GM12878 (cell line): ENCODE data around the gene LIMCH1. TPM values are rescaled to one million over a fixed set of nuclear protein-coding genes. Genes with fewer than 3 reads are reported as not detected.

ENCODE experiments used
- ATAC-seq: fragments of 200-7000 bp; cut with Tn5 transposase; 3 replicates; pipeline ENCODE4 v1.9.1; 2020; ENCODE audit warnings: mild to moderate bottlenecking, moderate library complexity
- BruUV-seq: library from RNA; stranded (reverse); fragments of 400-500 nt; replicated peaks from 2 replicates; lab custom pipeline; 2021; lab: Mats Ljungman, UMichigan
- CTCF ChIA-PET: fragments of 300-600 bp; sonication (Branson Sonifier 250); formaldehyde crosslinking; extraction: SDS; loops from one replicate; lab custom pipeline; 2021; ENCODE audit warnings: inconsistent platforms; lab: Yijun Ruan, JAX
- POLR2A ChIA-PET: fragments of 350-600 bp; formaldehyde crosslinking; extraction: SDS; loops from one replicate; lab custom pipeline; 2021; ENCODE audit warnings: inconsistent platforms; lab: Charles Lee
- RAD21 ChIA-PET: fragments of 300-600 bp; sonication (Branson Sonifier 250); formaldehyde crosslinking; loops from one replicate; lab custom pipeline; 2023; ENCODE audit warnings: antibody characterized with exemption; ENCODE audit not compliant: unreplicated experiment; lab: Charles Lee
- SMC1A ChIA-PET: fragments of 300-600 bp; sonication (Branson Sonifier 250); formaldehyde crosslinking; loops from one replicate; lab custom pipeline; 2023; ENCODE audit not compliant: unreplicated experiment, uncharacterized antibody; lab: Charles Lee
- DNase-seq: peaks from one replicate; pipeline ENCODE4 v3.0.0-alpha.2; 2011; ENCODE audit warnings: low read depth, low spot score
- FAIRE-seq: peaks from 3 replicates; lab custom pipeline; 2011; peaks lifted over from hg19 to GRCh38; lab: Jason Lieb, UNC
- H2AFZ ChIP-seq: 2 replicates; pipeline ENCODE4 v1.6.0; 2011; ENCODE audit warnings: low read depth, low read length, control low read depth; ENCODE audit not compliant: control insufficient read depth
- H3K27ac ChIP-seq: 2 replicates; pipeline ENCODE4 v1.5.1; 2011; ENCODE audit warnings: control low read depth; ENCODE audit not compliant: control insufficient read depth, insufficient read depth
- H3K27me3 ChIP-seq, 2 experiments: replicated peaks in 1 of 2; 2 replicates each; pipeline versions ENCODE4 v1.6.0 to v1.6.1; 2011; ENCODE audit warnings: low read length in 1 of 2; ENCODE audit not compliant: control insufficient read depth in 2 of 2, insufficient read depth in 2 of 2
- H3K36me3 ChIP-seq, 2 experiments: 2 replicates each; pipeline ENCODE4 v1.5.1; 2011; ENCODE audit warnings: low read length in 1 of 2; ENCODE audit not compliant: control insufficient read depth in 2 of 2, insufficient read depth in 2 of 2
- H3K4me1 ChIP-seq: 2 replicates; pipeline ENCODE4 v1.6.1; 2011; ENCODE audit warnings: mild to moderate bottlenecking, low read length, moderate library complexity, mixed read lengths; ENCODE audit not compliant: control insufficient read depth, insufficient read depth
- H3K4me2 ChIP-seq: 2 replicates; pipeline ENCODE4 v1.6.0; 2011; ENCODE audit warnings: control low read depth; ENCODE audit not compliant: control insufficient read depth, insufficient read depth
- H3K4me3 ChIP-seq: fragments of 200-600 bp; sonication (generic); 2 replicates; pipeline ENCODE4 v1.5.1; 2016
- H3K79me2 ChIP-seq: 2 replicates; pipeline ENCODE4 v1.6.0; 2011; ENCODE audit warnings: low read length; ENCODE audit not compliant: control insufficient read depth, insufficient read depth
- H3K9ac ChIP-seq: 2 replicates; pipeline ENCODE4 v1.8.0; 2011; ENCODE audit warnings: low read length, control low read depth, mixed read lengths; ENCODE audit not compliant: control insufficient read depth, insufficient read depth
- H3K9me3 ChIP-seq: replicated peaks from 3 replicates; pipeline ENCODE4 v1.5.1; 2011; ENCODE audit warnings: mild to moderate bottlenecking, low read length; ENCODE audit not compliant: control insufficient read depth, insufficient read depth
- H4K20me1 ChIP-seq: 2 replicates; pipeline ENCODE4 v1.6.0; 2011; ENCODE audit not compliant: control insufficient read depth, insufficient read depth
- BHLHE40 ChIP-seq, 2 experiments: fragments of 450-650 bp in 1 of 2; IDR thresholded peaks; 2 replicates each; pipeline ENCODE4 v1.6.1; 2011 to 2017; ENCODE audit warnings: low read depth in 2 of 2, borderline replicate concordance in 1 of 2, improper control_type of control experiment in 1 of 2, low read length in 1 of 2, mild to moderate bottlenecking in 1 of 2
- CBFB ChIP-seq: IDR thresholded peaks from 2 replicates; pipeline ENCODE4 v1.6.1; 2016; ENCODE audit warnings: antibody characterized with exemption, low read depth
- NBN ChIP-seq: fragments of 450-650 bp; IDR thresholded peaks from 2 replicates; pipeline ENCODE4 v1.6.1; 2016
- NFIC ChIP-seq: IDR thresholded peaks from 2 replicates; pipeline ENCODE4 v1.6.1; 2012; ENCODE audit warnings: low read depth, mild to moderate bottlenecking, inconsistent platforms, low read length, moderate library complexity
- NR2C2 ChIP-seq: IDR thresholded peaks from 2 replicates; pipeline ENCODE4 v1.6.1; 2011; ENCODE audit warnings: borderline replicate concordance, low read depth; ENCODE audit not compliant: control insufficient read depth, insufficient read length
- REST ChIP-seq: IDR thresholded peaks from 2 replicates; pipeline ENCODE4 v1.6.1; 2012; ENCODE audit warnings: mild to moderate bottlenecking, low read depth, low read length
- RUNX3 ChIP-seq: IDR thresholded peaks from 2 replicates; pipeline ENCODE4 v1.6.1; 2012; ENCODE audit warnings: low read length, inconsistent platforms
- SREBF1 ChIP-seq: IDR thresholded peaks from 2 replicates; pipeline ENCODE4 v1.6.1; 2012; ENCODE audit warnings: mild to moderate bottlenecking, low read length
- YY1 ChIP-seq: IDR thresholded peaks from 2 replicates; pipeline ENCODE4 v1.6.1; 2011; ENCODE audit warnings: low read depth, mild to moderate bottlenecking, low read length
- ZSCAN29 ChIP-seq: fragments of 450-650 bp; IDR thresholded peaks from 2 replicates; pipeline ENCODE4 v1.6.1; 2017; ENCODE audit warnings: mild to moderate bottlenecking, moderate library complexity
- in situ Hi-C: fragments of 300-500 bp; cut with MboI; formaldehyde crosslinking; loops from 9 replicates; pipeline ENCODE4 v1.14.3; 2018; ENCODE audit warnings: mixed read lengths
- intact Hi-C: fragments of 100-400 bp; cut with micrococcal nuclease; formaldehyde crosslinking; loops from one replicate; pipeline ENCODE4 v1.14.2; 2022; ENCODE audit not compliant: unreplicated experiment
- polyA plus RNA-seq, 11 experiments: library from polyadenylated mRNA; depleted of rRNA in 4 of 11; unstranded in 6 of 11; stranded (reverse) in 5 of 11; fragments of >200 nt; fragmentation: Nextera tagmentation in 4 of 11; fragmentation: Illumina TruSeq in 1 of 11; extraction: Ambion mirVana in 4 of 11; extraction: Trizol in 1 of 11; gene quantifications; 1 replicate in 1 of 11; 2 replicates in 10 of 11; pipeline versions ENCODE4 v1.2.1 to v1.2.3, GENCODE V29; 2011 to 2016; ENCODE audit warnings: inconsistent platforms in 2 of 11, missing spikeins in 2 of 11, low read depth in 1 of 11
- total RNA-seq, 4 experiments: library from RNA; depleted of rRNA in 3 of 4; stranded (reverse); fragments of >200 nt in 3 of 4; fragmentation: Illumina TruSeq in 1 of 4; extraction: Trizol in 1 of 4; gene quantifications; 2 replicates each; pipeline versions ENCODE4 v1.2.1 to v1.2.3, GENCODE V29; 2013 to 2021
- TF ChIP-seq, protein P1 (sequence below): fragments of 450-650 bp; formaldehyde crosslinking; IDR thresholded peaks from 2 replicates; pipeline ENCODE4 v1.4.0; 2020; ENCODE audit warnings: mild to moderate bottlenecking, moderate library complexity
- TF ChIP-seq, protein P2 (sequence below): IDR thresholded peaks from 2 replicates; pipeline ENCODE4 v1.6.1; 2012; ENCODE audit warnings: improper control_type of control experiment, low read depth, low read length; ENCODE audit not compliant: insufficient replicate concordance

Gene LIMCH1
- total and polyA plus RNA-seq, 10 of the 15 experiments (the other 5 are each of a cell fraction or from before 2014, with no cell fraction given) = 0.07 to 0.15 TPM; not detected in 8

DNA sequence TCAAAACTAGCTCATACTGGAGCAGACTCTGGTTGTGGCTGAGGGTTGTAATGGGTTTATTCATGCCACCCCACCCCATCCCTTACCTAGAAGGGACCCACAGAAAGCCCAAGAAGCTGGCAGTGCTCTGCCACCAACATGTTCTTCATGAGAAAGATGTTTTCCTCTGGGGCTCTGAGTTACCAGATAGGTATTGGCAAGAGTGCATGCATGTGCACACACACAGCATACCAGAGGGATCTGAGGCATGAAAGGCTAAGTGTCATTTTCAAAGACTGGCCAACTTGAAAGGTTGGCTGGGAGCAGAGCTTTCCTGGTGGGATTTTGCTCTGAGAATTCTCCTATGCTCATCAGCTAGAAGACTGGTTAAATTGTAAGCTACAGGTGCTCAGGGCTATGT, 145.4 kb downstream of the LIMCH1 start:
- no peak overlapping the region for H3K9ac ChIP-seq
- 0 out of 4 replicates have a peak, but pooled peaks cover 0 to 2% of the 10 kb centered on the region in 2 experiments for H3K27me3 ChIP-seq
- H3K4me2 ChIP-seq = no peak overlapping the region
- no peaks in the 10 kb centered on the region for H4K20me1 ChIP-seq
- BruUV-seq = no TSS peak
- POLR2A ChIA-PET = no interaction called here
- H3K36me3 ChIP-seq = no peaks in the 10 kb centered on the region
- SMC1A ChIA-PET = interaction anchor here (1.3 to 1.7 kb wide), 3 partner anchors 16 to 402 kb away, joined by 3 to 5 read pairs (median 3); no protein-coding TSS in a partner anchor
- intact Hi-C loops = no loop called here
- H3K4me3 ChIP-seq = no peak overlapping the region
- TF ChIP-seq BHLHE40 (IDR thresholded peaks at IDR 0.05; ENCODE audit: borderline replicate concordance in 1 of 2, low read depth in 2 of 2, low read length in 1 of 2) (no peak), NR2C2 (no peak), REST (no peak), ZSCAN29 (no peak), NFIC (no peak), SREBF1 (no peak), CBFB (no peak), RUNX3 (no peak), YY1 (no peak), NBN (no peak)
- TF ChIP-seq, protein P1, sequence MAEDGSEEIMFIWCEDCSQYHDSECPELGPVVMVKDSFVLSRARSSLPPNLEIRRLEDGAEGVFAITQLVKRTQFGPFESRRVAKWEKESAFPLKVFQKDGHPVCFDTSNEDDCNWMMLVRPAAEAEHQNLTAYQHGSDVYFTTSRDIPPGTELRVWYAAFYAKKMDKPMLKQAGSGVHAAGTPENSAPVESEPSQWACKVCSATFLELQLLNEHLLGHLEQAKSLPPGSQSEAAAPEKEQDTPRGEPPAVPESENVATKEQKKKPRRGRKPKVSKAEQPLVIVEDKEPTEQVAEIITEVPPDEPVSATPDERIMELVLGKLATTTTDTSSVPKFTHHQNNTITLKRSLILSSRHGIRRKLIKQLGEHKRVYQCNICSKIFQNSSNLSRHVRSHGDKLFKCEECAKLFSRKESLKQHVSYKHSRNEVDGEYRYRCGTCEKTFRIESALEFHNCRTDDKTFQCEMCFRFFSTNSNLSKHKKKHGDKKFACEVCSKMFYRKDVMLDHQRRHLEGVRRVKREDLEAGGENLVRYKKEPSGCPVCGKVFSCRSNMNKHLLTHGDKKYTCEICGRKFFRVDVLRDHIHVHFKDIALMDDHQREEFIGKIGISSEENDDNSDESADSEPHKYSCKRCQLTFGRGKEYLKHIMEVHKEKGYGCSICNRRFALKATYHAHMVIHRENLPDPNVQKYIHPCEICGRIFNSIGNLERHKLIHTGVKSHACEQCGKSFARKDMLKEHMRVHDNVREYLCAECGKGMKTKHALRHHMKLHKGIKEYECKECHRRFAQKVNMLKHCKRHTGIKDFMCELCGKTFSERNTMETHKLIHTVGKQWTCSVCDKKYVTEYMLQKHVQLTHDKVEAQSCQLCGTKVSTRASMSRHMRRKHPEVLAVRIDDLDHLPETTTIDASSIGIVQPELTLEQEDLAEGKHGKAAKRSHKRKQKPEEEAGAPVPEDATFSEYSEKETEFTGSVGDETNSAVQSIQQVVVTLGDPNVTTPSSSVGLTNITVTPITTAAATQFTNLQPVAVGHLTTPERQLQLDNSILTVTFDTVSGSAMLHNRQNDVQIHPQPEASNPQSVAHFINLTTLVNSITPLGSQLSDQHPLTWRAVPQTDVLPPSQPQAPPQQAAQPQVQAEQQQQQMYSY (CRISPR knock-in tag) = no peak
- TF ChIP-seq, protein P2, sequence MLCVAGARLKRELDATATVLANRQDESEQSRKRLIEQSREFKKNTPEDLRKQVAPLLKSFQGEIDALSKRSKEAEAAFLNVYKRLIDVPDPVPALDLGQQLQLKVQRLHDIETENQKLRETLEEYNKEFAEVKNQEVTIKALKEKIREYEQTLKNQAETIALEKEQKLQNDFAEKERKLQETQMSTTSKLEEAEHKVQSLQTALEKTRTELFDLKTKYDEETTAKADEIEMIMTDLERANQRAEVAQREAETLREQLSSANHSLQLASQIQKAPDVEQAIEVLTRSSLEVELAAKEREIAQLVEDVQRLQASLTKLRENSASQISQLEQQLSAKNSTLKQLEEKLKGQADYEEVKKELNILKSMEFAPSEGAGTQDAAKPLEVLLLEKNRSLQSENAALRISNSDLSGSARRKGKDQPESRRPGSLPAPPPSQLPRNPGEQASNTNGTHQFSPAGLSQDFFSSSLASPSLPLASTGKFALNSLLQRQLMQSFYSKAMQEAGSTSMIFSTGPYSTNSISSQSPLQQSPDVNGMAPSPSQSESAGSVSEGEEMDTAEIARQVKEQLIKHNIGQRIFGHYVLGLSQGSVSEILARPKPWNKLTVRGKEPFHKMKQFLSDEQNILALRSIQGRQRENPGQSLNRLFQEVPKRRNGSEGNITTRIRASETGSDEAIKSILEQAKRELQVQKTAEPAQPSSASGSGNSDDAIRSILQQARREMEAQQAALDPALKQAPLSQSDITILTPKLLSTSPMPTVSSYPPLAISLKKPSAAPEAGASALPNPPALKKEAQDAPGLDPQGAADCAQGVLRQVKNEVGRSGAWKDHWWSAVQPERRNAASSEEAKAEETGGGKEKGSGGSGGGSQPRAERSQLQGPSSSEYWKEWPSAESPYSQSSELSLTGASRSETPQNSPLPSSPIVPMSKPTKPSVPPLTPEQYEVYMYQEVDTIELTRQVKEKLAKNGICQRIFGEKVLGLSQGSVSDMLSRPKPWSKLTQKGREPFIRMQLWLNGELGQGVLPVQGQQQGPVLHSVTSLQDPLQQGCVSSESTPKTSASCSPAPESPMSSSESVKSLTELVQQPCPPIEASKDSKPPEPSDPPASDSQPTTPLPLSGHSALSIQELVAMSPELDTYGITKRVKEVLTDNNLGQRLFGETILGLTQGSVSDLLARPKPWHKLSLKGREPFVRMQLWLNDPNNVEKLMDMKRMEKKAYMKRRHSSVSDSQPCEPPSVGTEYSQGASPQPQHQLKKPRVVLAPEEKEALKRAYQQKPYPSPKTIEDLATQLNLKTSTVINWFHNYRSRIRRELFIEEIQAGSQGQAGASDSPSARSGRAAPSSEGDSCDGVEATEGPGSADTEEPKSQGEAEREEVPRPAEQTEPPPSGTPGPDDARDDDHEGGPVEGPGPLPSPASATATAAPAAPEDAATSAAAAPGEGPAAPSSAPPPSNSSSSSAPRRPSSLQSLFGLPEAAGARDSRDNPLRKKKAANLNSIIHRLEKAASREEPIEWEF = no peak
- DNase-seq (no peak), FAIRE-seq (no peak), ATAC-seq (no peak)
- RAD21 ChIA-PET = no interaction called here
- H3K79me2 ChIP-seq = no peaks in the 10 kb centered on the region
- in situ Hi-C loops = no loop called here
- no peak overlapping the region for H2AFZ ChIP-seq
- H3K4me1 ChIP-seq = no peaks in the 10 kb centered on the region
- CTCF ChIA-PET = interaction anchor here (0.8 to 1.6 kb wide), 6 partner anchors 9 to 235 kb away, joined by 3 to 13 read pairs (median 4); no protein-coding TSS in a partner anchor
- no peak overlapping the region for H3K27ac ChIP-seq
- H3K9me3 ChIP-seq = no peaks in the 10 kb centered on the region
